Measurements from ENCODE around the gene SLC35F6. TPM values are rescaled to one million over a fixed set of nuclear protein-coding genes. Genes with fewer than 3 reads are reported as not detected.

SLC35F6 gene
- total and polyA plus RNA-seq, 2 donors (not counting 1 experiment from before 2014, with no cell fraction given), result 10.4 to 15.2 TPM

- no peaks in the 10 kb centered on the region for H3K36me3 ChIP-seq (replicated peaks in 1 of 2; ENCODE audit: control extremely low read depth in 1 of 2, control insufficient read depth in 1 of 2, extremely low read depth in 1 of 2, insufficient read depth in 2 of 2, low read length in 1 of 2)
- H3K9ac ChIP-seq (ENCODE audit: low read length), result no peak overlapping the region
- H3K79me2 ChIP-seq (ENCODE audit: control insufficient read depth, insufficient read depth, low read length), result no peaks in the 10 kb centered on the region
- Mint-ChIP-seq H3K9me3 (ENCODE audit: insufficient read depth) (no peaks in the 10 kb centered on the region), H3K27ac (no peak overlapping the region), H3K4me3 (no peak overlapping the region), H3K4me1 (no peaks in the 10 kb centered on the region), H3K27me3 (peaks cover 12% of the 10 kb centered on the region)
- H4K20me1 ChIP-seq (ENCODE audit: control insufficient read depth, insufficient read depth, low read length, poor library complexity, severe bottlenecking), result no peaks in the 10 kb centered on the region
- no peaks in the 10 kb centered on the region for H3K4me1 ChIP-seq (ENCODE audit: control insufficient read depth in 2 of 2, insufficient read depth in 2 of 2, low read length in 2 of 2)
- TF ChIP-seq EZH2 (IDR thresholded peaks at IDR 0.05; ENCODE audit: borderline replicate concordance, insufficient read depth, low read depth, low read length, poor library complexity, severe bottlenecking), result no peak
- TF ChIP-seq, protein P1, sequence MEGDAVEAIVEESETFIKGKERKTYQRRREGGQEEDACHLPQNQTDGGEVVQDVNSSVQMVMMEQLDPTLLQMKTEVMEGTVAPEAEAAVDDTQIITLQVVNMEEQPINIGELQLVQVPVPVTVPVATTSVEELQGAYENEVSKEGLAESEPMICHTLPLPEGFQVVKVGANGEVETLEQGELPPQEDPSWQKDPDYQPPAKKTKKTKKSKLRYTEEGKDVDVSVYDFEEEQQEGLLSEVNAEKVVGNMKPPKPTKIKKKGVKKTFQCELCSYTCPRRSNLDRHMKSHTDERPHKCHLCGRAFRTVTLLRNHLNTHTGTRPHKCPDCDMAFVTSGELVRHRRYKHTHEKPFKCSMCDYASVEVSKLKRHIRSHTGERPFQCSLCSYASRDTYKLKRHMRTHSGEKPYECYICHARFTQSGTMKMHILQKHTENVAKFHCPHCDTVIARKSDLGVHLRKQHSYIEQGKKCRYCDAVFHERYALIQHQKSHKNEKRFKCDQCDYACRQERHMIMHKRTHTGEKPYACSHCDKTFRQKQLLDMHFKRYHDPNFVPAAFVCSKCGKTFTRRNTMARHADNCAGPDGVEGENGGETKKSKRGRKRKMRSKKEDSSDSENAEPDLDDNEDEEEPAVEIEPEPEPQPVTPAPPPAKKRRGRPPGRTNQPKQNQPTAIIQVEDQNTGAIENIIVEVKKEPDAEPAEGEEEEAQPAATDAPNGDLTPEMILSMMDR (IDR thresholded peaks at IDR 0.05), result no peak
- no peak overlapping the region for H3K27ac ChIP-seq (ENCODE audit: low read length in 2 of 2)
- DNase-seq (no peak), ATAC-seq (ENCODE audit: low read depth) (no peak)
- H3K4me2 ChIP-seq (replicated peaks; ENCODE audit: low read depth, low read length, poor library complexity, severe bottlenecking), result no peak overlapping the region
- WGBS (ENCODE audit: insufficient coverage), result 83% methylated on average over 11 of the region's 14 CpGs
- H3K4me3 ChIP-seq (ENCODE audit: control extremely low read depth in 1 of 5, extremely low read depth in 1 of 5, insufficient read depth in 1 of 5, low read depth in 2 of 5, low read length in 4 of 5), result no peak overlapping the region
- intact Hi-C loops (cut with micrococcal nuclease), result no loop called here
- no peak overlapping the region for H2AFZ ChIP-seq (ENCODE audit: insufficient read depth, low read depth, low read length, poor library complexity, severe bottlenecking)
- no peaks in the 10 kb centered on the region for H3K9me3 ChIP-seq (ENCODE audit: control extremely low read depth in 1 of 3, control insufficient read depth in 2 of 3, insufficient read depth in 1 of 3, low read length in 2 of 3)
- CTCF ChIA-PET, result no interaction called here
- POLR2A ChIA-PET, result no interaction called here
- peaks cover 0 to 13% (median 0%) of the 10 kb centered on the region in 4 experiments for H3K27me3 ChIP-seq (replicated peaks in 1 of 4; ENCODE audit: control extremely low read depth in 1 of 4, control insufficient read depth in 3 of 4, insufficient read depth in 4 of 4, low read length in 3 of 4)
Observed at GRCh38 chr2:26723991-26724750, 39.9 kb upstream of the SLC35F6 start.

- Histone ChIP-seq H4K20me1 (ENCODE audit: control insufficient read depth, insufficient read depth, low read length, poor library complexity, severe bottlenecking) (no peaks in the 10 kb centered on the region), H3K4me2 (replicated peaks; ENCODE audit: low read depth, low read length, poor library complexity, severe bottlenecking) (no peak overlapping the region), H3K27me3 (replicated peaks in 1 of 4; ENCODE audit: control extremely low read depth in 1 of 4, control insufficient read depth in 3 of 4, insufficient read depth in 4 of 4, low read length in 3 of 4) (peaks cover 0 to 13% (median 0%) of the 10 kb centered on the region in 4 experiments), H3K4me3 (ENCODE audit: control extremely low read depth in 1 of 5, extremely low read depth in 1 of 5, insufficient read depth in 1 of 5, low read depth in 2 of 5, low read length in 4 of 5) (no peak overlapping the region), H3K9me3 (ENCODE audit: control extremely low read depth in 1 of 3, control insufficient read depth in 2 of 3, insufficient read depth in 1 of 3, low read length in 2 of 3) (no peaks in the 10 kb centered on the region), H2AFZ (ENCODE audit: insufficient read depth, low read depth, low read length, poor library complexity, severe bottlenecking) (no peak overlapping the region), H3K79me2 (ENCODE audit: control insufficient read depth, insufficient read depth, low read length) (no peaks in the 10 kb centered on the region), H3K4me1 (ENCODE audit: control insufficient read depth in 2 of 2, insufficient read depth in 2 of 2, low read length in 2 of 2) (no peaks in the 10 kb centered on the region), H3K36me3 (replicated peaks in 1 of 2; ENCODE audit: control extremely low read depth in 1 of 2, control insufficient read depth in 1 of 2, extremely low read depth in 1 of 2, insufficient read depth in 2 of 2, low read length in 1 of 2) (no peaks in the 10 kb centered on the region), H3K27ac (ENCODE audit: low read length in 2 of 2) (no peak overlapping the region), H3K9ac (ENCODE audit: low read length) (no peak overlapping the region)
- H3K27ac Mint-ChIP-seq, result no peak overlapping the region
- CTCF ChIA-PET, result interaction anchor here (1.4 kb wide), 1 partner anchor 19 kb away, joined by 3 read pairs; no protein-coding TSS in a partner anchor
- ATAC-seq (ENCODE audit: low read depth), result no peak
- POLR2A ChIA-PET, result no interaction called here
- no peak overlapping the region for H3K4me3 Mint-ChIP-seq
- peaks cover 9% of the 10 kb centered on the region for H3K27me3 Mint-ChIP-seq
- TF ChIP-seq, protein P1 (IDR thresholded peaks at IDR 0.05), result no peak
- no peak for TF ChIP-seq EZH2 (IDR thresholded peaks at IDR 0.05; ENCODE audit: borderline replicate concordance, insufficient read depth, low read depth, low read length, poor library complexity, severe bottlenecking)
- H3K4me1 Mint-ChIP-seq, result no peaks in the 10 kb centered on the region
- H3K9me3 Mint-ChIP-seq (ENCODE audit: insufficient read depth), result no peaks in the 10 kb centered on the region
- no peak for DNase-seq
- WGBS (ENCODE audit: insufficient coverage), result 81% methylated on average over 13 of the region's 14 CpGs
- intact Hi-C loops (cut with micrococcal nuclease), result no loop called here
Observed at GRCh38 chr2:26724784-26725520, 39.1 kb upstream of the SLC35F6 start.

Data from B cell (primary cell).